Measurements from ENCODE around the gene PRR16. TPM values are rescaled to one million over a fixed set of nuclear protein-coding genes. Genes with fewer than 3 reads are reported as not detected.

PRR16 gene
- total and polyA plus RNA-seq, 2 experiments from 2014 or later: 15.3 to 16.1 TPM

DNA sequence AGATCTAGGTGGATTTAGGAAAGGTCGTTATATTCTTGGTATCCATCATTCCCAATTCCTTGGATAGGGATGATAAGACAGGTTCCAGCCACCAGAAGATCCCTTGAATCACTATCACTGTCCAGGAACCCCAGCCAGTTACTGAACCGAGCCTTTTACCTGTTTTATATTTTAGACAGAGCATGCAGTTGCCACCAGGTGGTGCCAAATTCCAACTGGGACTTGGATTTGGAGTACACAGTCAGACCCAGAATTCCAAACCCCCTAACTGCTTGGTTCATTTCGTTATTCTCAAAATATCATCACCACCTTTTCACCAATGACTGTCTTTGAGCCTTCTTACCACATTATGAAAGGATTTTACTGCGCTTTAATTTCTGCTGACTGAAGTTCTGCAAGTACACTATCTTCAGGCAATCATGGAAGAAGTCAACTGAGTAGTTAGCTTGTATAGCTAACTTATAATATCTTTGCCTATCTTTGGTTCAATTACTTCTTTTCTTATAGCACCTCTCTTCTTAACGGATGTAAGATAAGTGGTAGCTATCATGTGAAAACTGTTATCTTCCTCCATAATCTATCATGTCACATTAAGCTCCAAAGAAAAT lies 191.8 kb downstream of the PRR16 start:
- no peaks in the 10 kb centered on the region for H3K9me3 ChIP-seq (ENCODE audit: low read depth)
- H4K20me1 ChIP-seq (ENCODE audit: insufficient read depth, poor library complexity, severe bottlenecking): no peaks in the 10 kb centered on the region
- H3K4me2 ChIP-seq: no peak overlapping the region
- TF ChIP-seq, protein P1, sequence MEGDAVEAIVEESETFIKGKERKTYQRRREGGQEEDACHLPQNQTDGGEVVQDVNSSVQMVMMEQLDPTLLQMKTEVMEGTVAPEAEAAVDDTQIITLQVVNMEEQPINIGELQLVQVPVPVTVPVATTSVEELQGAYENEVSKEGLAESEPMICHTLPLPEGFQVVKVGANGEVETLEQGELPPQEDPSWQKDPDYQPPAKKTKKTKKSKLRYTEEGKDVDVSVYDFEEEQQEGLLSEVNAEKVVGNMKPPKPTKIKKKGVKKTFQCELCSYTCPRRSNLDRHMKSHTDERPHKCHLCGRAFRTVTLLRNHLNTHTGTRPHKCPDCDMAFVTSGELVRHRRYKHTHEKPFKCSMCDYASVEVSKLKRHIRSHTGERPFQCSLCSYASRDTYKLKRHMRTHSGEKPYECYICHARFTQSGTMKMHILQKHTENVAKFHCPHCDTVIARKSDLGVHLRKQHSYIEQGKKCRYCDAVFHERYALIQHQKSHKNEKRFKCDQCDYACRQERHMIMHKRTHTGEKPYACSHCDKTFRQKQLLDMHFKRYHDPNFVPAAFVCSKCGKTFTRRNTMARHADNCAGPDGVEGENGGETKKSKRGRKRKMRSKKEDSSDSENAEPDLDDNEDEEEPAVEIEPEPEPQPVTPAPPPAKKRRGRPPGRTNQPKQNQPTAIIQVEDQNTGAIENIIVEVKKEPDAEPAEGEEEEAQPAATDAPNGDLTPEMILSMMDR (IDR thresholded peaks at IDR 0.05; ENCODE audit: poor library complexity): peak; percentile 72
- TF ChIP-seq EZH2phosphoT487 (IDR thresholded peaks at IDR 0.05; ENCODE audit: low read depth, severe bottlenecking, unreplicated experiment) (no peak), EZH2 (IDR thresholded peaks at IDR 0.05; ENCODE audit: borderline replicate concordance) (no peak)
- no peaks in the 10 kb centered on the region for H3K4me1 ChIP-seq (ENCODE audit: insufficient read depth)
- H3K36me3 ChIP-seq (replicated peaks; ENCODE audit: insufficient read depth, low read depth): no peaks in the 10 kb centered on the region
- H3K9me2 ChIP-seq (replicated peaks; ENCODE audit: insufficient read depth): no peaks in the 10 kb centered on the region
- H3K4me3 ChIP-seq: no peak overlapping the region
- DNase-seq (ENCODE audit: low spot score): peak; percentile 47
- H3K27me3 ChIP-seq: no peaks in the 10 kb centered on the region
- no peak overlapping the region for H2AFZ ChIP-seq
- peaks cover 3% of the 10 kb centered on the region for H3K79me2 ChIP-seq
- 47% methylated on average over 5 of the region's 5 CpGs for WGBS (ENCODE audit: low lambda C conversion rate, missing lambda C conversion rate)
- no peak overlapping the region for H3K27ac ChIP-seq

GRCh38 chr5:120657104-120657503 lies 193.0 kb downstream of the PRR16 start:
- Histone ChIP-seq H4K20me1 (ENCODE audit: insufficient read depth, poor library complexity, severe bottlenecking) (no peaks in the 10 kb centered on the region), H3K27ac (no peak overlapping the region), H3K4me1 (ENCODE audit: insufficient read depth) (no peaks in the 10 kb centered on the region), H3K27me3 (no peaks in the 10 kb centered on the region), H3K79me2 (peaks cover 3% of the 10 kb centered on the region), H3K4me2 (no peak overlapping the region), H2AFZ (no peak overlapping the region), H3K9me2 (replicated peaks; ENCODE audit: insufficient read depth) (no peaks in the 10 kb centered on the region), H3K36me3 (replicated peaks; ENCODE audit: insufficient read depth, low read depth) (no peaks in the 10 kb centered on the region), H3K4me3 (no peak overlapping the region), H3K9me3 (ENCODE audit: low read depth) (no peaks in the 10 kb centered on the region)
- 4% methylated on average over 1 of the region's 1 CpG for WGBS (ENCODE audit: low lambda C conversion rate, missing lambda C conversion rate)
- TF ChIP-seq EZH2phosphoT487 (IDR thresholded peaks at IDR 0.05; ENCODE audit: low read depth, severe bottlenecking, unreplicated experiment): no peak
- TF ChIP-seq EZH2 (IDR thresholded peaks at IDR 0.05; ENCODE audit: borderline replicate concordance): no peak
- TF ChIP-seq, protein P1 (IDR thresholded peaks at IDR 0.05; ENCODE audit: poor library complexity): no peak
- DNase-seq (ENCODE audit: low spot score): no peak

GRCh38 chr5:120677481-120677880 lies 213.4 kb downstream of the PRR16 start:
- Histone ChIP-seq H3K79me2 (no peaks in the 10 kb centered on the region), H3K4me1 (ENCODE audit: insufficient read depth) (no peaks in the 10 kb centered on the region), H3K4me3 (no peak overlapping the region), H3K27ac (no peak overlapping the region), H3K9me2 (replicated peaks; ENCODE audit: insufficient read depth) (no peaks in the 10 kb centered on the region), H3K4me2 (no peak overlapping the region), H3K36me3 (replicated peaks; ENCODE audit: insufficient read depth, low read depth) (no peaks in the 10 kb centered on the region), H3K9me3 (ENCODE audit: low read depth) (no peaks in the 10 kb centered on the region), H4K20me1 (ENCODE audit: insufficient read depth, poor library complexity, severe bottlenecking) (no peaks in the 10 kb centered on the region), H3K27me3 (no peaks in the 10 kb centered on the region), H2AFZ (no peak overlapping the region)
- TF ChIP-seq EZH2phosphoT487 (IDR thresholded peaks at IDR 0.05; ENCODE audit: low read depth, severe bottlenecking, unreplicated experiment): no peak
- TF ChIP-seq, protein P1 (IDR thresholded peaks at IDR 0.05; ENCODE audit: poor library complexity): no peak
- TF ChIP-seq EZH2 (IDR thresholded peaks at IDR 0.05; ENCODE audit: borderline replicate concordance): no peak
- no peak for DNase-seq (ENCODE audit: low spot score)
